ENCODE results near the gene CDC42EP4.
A peak's percentile ranks its signal among the peaks of the same experiment; 100 is the strongest.

DNA sequence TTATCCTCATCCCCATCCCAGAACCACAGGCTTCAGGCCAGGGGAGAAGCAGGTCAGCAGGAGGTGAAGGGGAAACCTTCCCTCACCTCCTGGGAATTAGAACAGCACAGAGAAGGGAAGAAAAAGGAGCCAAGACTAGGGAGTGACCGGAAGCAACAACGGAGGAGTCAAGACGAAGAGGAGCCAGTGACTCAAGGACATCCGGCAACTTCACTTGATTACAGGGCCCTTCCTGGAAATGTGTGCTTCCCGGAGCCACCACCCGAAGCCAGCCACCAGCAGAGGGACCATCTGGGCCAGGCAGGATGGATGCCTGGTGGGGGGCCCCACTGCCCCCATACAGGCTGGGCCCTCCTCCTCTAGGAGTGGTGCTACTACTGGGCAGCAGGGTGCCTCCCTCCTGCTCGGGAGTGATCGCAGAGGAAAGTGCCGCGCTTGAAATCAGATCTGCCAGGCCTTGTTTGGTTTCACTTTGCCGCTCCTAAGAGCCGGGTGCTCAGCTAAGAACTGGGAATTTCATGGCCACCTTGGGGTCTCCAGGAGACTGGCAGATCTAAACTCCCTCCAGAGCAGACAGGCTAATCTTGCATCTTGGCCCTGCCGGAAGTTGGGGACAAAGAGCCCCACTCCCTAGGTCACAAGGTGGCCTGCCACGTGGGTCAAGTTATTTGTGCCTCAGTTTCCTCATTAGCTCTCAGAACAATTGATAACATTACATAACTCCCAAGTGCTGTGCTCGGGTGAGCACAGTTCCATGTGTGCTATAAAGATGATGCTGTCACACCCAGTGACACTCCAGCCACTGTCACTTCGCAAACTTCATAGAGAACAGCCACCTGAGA is 6.6 kb downstream of the CDC42EP4 start:
- TF ChIP-seq POLR2AphosphoS5 (IDR thresholded peaks at IDR 0.05; ENCODE audit: low read depth) = no peak
- TF ChIP-seq, protein P1, sequence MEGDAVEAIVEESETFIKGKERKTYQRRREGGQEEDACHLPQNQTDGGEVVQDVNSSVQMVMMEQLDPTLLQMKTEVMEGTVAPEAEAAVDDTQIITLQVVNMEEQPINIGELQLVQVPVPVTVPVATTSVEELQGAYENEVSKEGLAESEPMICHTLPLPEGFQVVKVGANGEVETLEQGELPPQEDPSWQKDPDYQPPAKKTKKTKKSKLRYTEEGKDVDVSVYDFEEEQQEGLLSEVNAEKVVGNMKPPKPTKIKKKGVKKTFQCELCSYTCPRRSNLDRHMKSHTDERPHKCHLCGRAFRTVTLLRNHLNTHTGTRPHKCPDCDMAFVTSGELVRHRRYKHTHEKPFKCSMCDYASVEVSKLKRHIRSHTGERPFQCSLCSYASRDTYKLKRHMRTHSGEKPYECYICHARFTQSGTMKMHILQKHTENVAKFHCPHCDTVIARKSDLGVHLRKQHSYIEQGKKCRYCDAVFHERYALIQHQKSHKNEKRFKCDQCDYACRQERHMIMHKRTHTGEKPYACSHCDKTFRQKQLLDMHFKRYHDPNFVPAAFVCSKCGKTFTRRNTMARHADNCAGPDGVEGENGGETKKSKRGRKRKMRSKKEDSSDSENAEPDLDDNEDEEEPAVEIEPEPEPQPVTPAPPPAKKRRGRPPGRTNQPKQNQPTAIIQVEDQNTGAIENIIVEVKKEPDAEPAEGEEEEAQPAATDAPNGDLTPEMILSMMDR (conservative IDR thresholded peaks at IDR 0.05; ENCODE audit: low read depth in 2 of 2) = peak; percentile 41 to 55
- no peak for TF ChIP-seq EZH2 (IDR thresholded peaks at IDR 0.05; ENCODE audit: low read depth, unreplicated experiment)
- TF ChIP-seq, protein P2, sequence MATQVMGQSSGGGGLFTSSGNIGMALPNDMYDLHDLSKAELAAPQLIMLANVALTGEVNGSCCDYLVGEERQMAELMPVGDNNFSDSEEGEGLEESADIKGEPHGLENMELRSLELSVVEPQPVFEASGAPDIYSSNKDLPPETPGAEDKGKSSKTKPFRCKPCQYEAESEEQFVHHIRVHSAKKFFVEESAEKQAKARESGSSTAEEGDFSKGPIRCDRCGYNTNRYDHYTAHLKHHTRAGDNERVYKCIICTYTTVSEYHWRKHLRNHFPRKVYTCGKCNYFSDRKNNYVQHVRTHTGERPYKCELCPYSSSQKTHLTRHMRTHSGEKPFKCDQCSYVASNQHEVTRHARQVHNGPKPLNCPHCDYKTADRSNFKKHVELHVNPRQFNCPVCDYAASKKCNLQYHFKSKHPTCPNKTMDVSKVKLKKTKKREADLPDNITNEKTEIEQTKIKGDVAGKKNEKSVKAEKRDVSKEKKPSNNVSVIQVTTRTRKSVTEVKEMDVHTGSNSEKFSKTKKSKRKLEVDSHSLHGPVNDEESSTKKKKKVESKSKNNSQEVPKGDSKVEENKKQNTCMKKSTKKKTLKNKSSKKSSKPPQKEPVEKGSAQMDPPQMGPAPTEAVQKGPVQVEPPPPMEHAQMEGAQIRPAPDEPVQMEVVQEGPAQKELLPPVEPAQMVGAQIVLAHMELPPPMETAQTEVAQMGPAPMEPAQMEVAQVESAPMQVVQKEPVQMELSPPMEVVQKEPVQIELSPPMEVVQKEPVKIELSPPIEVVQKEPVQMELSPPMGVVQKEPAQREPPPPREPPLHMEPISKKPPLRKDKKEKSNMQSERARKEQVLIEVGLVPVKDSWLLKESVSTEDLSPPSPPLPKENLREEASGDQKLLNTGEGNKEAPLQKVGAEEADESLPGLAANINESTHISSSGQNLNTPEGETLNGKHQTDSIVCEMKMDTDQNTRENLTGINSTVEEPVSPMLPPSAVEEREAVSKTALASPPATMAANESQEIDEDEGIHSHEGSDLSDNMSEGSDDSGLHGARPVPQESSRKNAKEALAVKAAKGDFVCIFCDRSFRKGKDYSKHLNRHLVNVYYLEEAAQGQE (IDR thresholded peaks at IDR 0.05; ENCODE audit: unreplicated experiment) = no peak
